GM18907 (cell line): ENCODE results near the gene CWC15.
"Not testable (repeated sequence)": the region's sequence is repeated elsewhere in the genome, so short reads cannot be mapped to it uniquely, and the experiment has no call there.

Experiments
- ATAC-seq: cut with Tn5 transposase; IDR thresholded peaks from one replicate; pipeline ENCODE4 v1.9.1; 2021; ENCODE audit warnings: mild to moderate bottlenecking, moderate library complexity; ENCODE audit not compliant: unreplicated experiment

The CWC15 gene

DNA sequence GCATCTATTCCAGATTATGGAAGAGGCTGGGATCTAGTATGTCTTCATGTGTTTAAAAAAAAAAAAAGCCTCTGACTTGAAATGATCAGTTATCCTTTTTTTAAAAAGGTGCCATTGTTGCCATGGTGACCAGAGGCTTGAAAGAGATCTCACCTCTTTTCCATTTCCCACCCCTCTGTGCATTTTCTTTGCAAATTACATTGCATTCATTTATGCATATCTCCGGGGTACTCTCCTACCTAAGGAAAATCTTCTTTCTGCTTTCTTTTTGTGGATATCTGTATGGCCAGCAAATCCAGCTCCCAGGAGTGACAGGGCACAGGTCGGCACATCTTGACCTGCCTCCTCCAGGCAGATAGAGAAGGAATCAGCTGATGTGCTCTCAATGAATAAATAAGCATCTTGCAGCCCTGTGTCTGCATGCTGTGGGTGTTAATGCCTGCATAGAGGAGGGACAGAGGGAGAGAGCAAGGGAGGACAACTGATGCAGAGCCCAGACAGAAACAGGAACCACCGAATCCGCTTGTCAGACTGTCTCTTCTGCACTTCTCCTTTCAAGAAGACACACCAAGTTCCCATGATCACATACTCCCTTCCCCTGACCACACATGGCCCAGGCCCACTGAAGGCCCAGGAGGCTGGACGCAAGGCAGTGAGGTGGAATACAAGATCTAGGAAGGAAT is 50.9 kb downstream of the CWC15 start:
- ATAC-seq: no peak

DNA sequence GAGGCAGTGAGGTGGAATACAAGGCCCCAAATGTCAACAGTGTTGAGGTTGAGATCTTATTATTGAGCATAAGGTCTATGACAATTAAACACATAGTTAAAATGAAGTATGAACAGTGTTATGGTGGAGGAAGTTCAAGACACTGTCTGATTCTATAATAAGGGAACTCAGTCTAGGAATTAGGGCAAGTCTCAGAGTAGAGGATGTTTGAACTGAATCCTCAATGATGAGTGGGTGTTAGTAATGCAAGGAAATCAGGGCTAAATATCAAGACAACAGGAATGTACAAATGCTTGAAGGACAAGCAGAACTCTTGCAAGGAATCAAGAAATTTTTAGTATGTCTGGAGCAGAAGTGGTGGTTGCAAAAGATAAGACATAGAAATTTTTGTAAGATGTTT is 53.0 kb downstream of the CWC15 start:
- no peak for ATAC-seq

DNA sequence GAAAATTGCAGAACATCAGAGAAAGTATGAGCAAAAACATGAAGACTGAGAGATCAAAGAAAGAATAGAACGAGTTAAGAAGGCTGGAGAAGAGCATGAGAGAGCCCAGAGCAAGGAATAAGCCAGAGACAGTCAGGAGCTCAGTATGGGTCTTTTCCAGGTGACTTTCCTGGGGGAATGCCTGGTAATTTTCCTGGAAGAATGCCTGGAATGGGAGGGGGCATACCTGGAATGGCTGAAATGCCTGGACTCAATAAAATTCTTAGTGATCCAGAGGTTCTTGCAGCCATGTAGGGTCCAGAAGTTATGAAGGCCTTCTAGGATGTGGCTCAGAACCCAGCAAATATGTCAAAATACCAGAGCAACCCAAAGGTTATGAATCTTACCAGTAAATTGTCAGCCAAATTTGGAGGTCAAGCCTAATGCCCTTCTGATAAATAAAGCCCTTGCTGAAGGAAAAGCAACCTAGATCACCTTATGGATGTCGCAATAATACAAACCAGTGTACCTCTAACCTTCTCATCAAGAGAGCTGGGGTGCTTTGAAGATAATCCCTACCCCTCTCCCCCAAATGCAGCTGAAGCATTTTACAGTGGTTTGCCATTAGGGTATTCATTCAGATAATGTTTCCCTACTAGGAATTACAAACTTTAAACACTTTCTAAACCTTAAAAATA is 59.5 kb downstream of the CWC15 start:
- ATAC-seq: not testable (repeated sequence)

DNA sequence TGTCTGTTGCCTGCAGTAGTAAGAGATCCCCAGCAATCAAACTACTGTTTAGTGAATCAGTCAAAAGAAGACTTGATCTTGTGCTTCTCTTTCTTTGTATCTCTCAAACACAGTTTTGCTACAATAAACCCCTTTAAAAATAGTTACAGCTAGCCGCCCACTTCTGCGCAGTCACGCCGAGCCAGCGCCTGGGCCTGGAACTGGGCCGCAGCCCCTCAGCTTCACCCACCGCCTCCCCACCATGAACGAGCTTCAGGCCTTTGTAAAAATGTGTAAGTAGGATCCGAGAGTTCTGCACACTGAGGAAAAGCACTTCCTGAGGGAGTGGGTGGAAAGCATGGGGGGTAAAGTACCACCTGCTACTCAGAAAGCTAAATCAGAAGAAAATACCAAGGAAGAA is 60.5 kb downstream of the CWC15 start:
- no peak for ATAC-seq
